HG02943 (cell line): ENCODE results near the gene AGGF1.
"Not testable (repeated sequence)": the region's sequence is repeated elsewhere in the genome, so short reads cannot be mapped to it uniquely, and the experiment has no call there.

ENCODE experiments used
- ATAC-seq: cut with Tn5 transposase; IDR thresholded peaks from one replicate; pipeline ENCODE4 v1.9.1; 2021; ENCODE audit warnings: mild to moderate bottlenecking, low read depth, moderate library complexity; ENCODE audit not compliant: unreplicated experiment

Gene AGGF1

DNA sequence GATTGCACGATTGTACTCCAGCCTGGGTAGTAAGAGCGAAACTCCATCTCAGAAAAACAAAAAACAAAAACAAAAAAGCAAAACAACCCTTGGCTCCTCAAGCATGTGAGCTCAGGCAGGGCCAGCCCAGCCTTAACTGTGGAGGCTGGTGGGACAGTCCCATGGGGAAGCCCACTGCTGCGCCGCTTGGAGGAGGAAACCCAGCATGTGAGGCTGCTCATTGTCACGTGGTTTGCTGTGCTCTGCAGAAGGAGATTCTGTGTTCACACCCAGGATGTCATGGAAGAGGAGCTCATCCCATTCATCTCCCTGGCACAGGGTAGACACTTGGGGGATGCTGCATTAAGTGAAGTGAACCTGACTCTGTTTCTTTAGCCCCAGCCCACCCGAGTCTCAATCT, 52.9 kb downstream of the AGGF1 start:
- ATAC-seq, result no peak

DNA sequence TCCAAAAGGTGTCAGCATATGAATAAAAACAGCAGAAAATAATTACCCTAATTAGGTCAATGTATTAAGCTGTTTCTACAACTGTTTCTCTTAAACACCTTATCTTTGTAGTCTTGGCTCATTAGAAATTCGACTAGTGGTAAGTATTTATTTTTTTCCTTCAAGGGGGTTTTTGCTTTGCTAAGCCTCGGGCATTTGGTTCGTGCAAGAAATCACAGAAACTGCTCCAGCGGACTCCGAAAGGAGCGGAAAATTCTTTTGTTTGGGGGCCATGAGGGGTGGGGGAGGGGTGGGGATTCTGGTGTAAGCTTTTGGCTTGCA, 56.1 kb downstream of the AGGF1 start:
- no peak for ATAC-seq

DNA sequence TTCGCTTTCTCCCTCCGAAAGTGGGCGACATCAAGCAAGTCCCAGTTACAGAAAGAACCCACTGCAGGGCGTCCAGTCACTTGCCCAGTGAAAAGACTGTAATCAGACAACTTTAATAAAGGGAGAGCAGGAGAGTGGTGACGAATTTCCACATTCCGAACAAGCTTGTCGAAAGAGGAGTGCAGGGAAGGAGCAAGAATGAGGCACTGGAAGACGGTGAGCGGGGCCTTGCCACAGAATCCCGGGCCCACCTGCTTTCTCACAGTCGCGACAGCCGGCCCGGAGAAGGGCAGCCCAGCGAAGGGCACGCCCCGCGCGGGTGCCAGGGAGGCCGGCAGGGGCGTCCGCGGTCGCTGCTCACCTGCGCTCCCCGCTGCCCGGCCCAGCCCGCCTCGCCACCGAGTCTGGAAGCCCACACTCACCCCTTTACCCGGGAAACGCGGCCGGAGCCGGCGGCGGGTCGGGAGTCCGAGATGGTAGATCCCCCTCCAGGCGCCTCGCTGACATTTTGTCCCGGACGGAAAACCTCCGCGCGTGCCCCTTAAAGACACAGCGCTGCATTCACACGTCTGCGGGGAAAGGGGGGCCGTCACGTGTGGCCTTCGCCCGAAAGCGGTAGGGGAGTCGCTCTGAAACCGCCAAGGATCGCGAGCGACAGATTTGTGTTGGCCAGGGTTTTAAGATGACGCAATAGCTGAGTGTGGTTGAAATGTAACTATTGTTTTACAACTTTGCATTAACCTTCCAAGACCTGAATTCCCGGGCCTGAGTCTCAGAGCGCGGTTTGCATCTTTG, 56.7 kb downstream of the AGGF1 start, which contains the start of gene ZBED3:
Gene ZBED3 (minus strand): TSS at position 597 of the 795 bp plus-strand sequence. CDS start 9,407 bp downstream, outside the sequence.
- ATAC-seq, result peak; percentile 72

- no peak for ATAC-seq
Measured at GRCh38 chr5:77087484-77088261, 57.5 kb downstream of the AGGF1 start.

GRCh38 chr5:77095189-77095588, 65.0 kb downstream of the AGGF1 start:
- ATAC-seq, result no peak

GRCh38 chr5:77101298-77101697, 71.1 kb downstream of the AGGF1 start:
- ATAC-seq, result no peak

- ATAC-seq, result no peak
Measured at GRCh38 chr5:77102549-77102948, 72.3 kb downstream of the AGGF1 start.

GRCh38 chr5:77103457-77103856, 73.3 kb downstream of the AGGF1 start:
- no peak for ATAC-seq

GRCh38 chr5:77104813-77105212, 74.6 kb downstream of the AGGF1 start:
- ATAC-seq, result no peak

DNA sequence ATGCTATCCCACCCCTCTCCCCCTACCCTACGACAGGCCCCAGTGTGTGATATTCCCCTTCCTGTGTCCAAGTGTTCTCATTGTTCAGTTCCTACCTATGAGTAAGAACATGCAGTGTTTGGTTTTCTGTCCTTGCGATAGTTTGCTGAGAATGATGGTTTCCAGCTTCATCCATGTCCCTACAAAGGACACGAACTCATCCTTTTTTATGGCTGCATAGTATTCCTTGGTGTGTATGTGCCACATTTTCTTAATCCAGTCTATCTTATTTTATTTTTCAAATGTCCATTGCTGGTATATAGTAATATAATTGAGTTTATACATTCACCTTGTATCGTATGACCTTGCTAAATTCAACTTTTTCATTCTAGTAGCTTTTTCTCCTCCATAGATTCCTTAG, 76.8 kb downstream of the AGGF1 start:
- not testable (repeated sequence) for ATAC-seq
